Keratinocyte (primary cell): Measurements from ENCODE around the gene IPO11. TPM values are rescaled to one million over a fixed set of nuclear protein-coding genes. Genes with fewer than 3 reads are reported as not detected.
A peak's percentile ranks its signal among the peaks of the same experiment; 100 is the strongest.

ENCODE experiments used
- DNase-seq: peaks from one replicate; pipeline ENCODE4 v3.0.0-alpha.2; 2011; ENCODE audit warnings: low read depth, missing footprints, low spot score
- FAIRE-seq: peaks from 2 replicates; lab custom pipeline; 2011; peaks lifted over from hg19 to GRCh38; lab: Jason Lieb, UNC
- H2AFZ ChIP-seq: 2 replicates; pipeline ENCODE4 v1.6.0; 2012; ENCODE audit warnings: low read length, control low read depth, inconsistent platforms; ENCODE audit not compliant: control insufficient read depth
- H3K27ac ChIP-seq: 2 replicates; pipeline ENCODE4 v1.5.1; 2011; ENCODE audit warnings: low read length; ENCODE audit not compliant: control insufficient read depth, insufficient read depth
- H3K27me3 ChIP-seq: 3 replicates; pipeline ENCODE4 v1.6.0; 2011; ENCODE audit warnings: low read length; ENCODE audit not compliant: control insufficient read depth, insufficient read depth; ENCODE audit errors: extremely low read depth
- H3K36me3 ChIP-seq, 2 experiments: 2 replicates in 1 of 2; 3 replicates in 1 of 2; pipeline ENCODE4 v1.5.1; 2011; ENCODE audit warnings: low read length in 2 of 2, mild to moderate bottlenecking in 1 of 2; ENCODE audit not compliant: control insufficient read depth in 2 of 2, insufficient read depth in 2 of 2; ENCODE audit errors: extremely low read depth in 1 of 2
- H3K4me1 ChIP-seq: 3 replicates; pipeline ENCODE4 v1.5.1; 2011; ENCODE audit warnings: low read length; ENCODE audit not compliant: control insufficient read depth, insufficient read depth; ENCODE audit errors: extremely low read depth
- H3K4me2 ChIP-seq: 3 replicates; pipeline ENCODE4 v1.6.0; 2011; ENCODE audit warnings: low read depth, low read length; ENCODE audit not compliant: control insufficient read depth, insufficient read depth; ENCODE audit errors: extremely low read depth
- H3K4me3 ChIP-seq, 3 experiments: fragments of 200-600 bp in 1 of 3; sonication (generic) in 1 of 3; 2 replicates in 2 of 3; 3 replicates in 1 of 3; pipeline ENCODE4 v1.5.1; 2011 to 2016; ENCODE audit warnings: low read length in 3 of 3, mild to moderate bottlenecking in 3 of 3, control low read depth in 2 of 3, inconsistent platforms in 1 of 3, low read depth in 1 of 3, mixed read lengths in 1 of 3, mixed run types in 1 of 3, moderate library complexity in 1 of 3; ENCODE audit not compliant: control insufficient read depth in 2 of 3, insufficient read depth in 2 of 3; ENCODE audit errors: extremely low read depth in 1 of 3
- H3K79me2 ChIP-seq: 2 replicates; pipeline ENCODE4 v1.6.0; 2012; ENCODE audit warnings: low read length; ENCODE audit not compliant: control insufficient read depth, insufficient read depth
- H3K9ac ChIP-seq: 3 replicates; pipeline ENCODE4 v1.6.0; 2011; ENCODE audit warnings: low read length; ENCODE audit not compliant: control insufficient read depth, insufficient read depth; ENCODE audit errors: extremely low read depth
- H3K9me1 ChIP-seq: 3 replicates; pipeline ENCODE4 v1.6.0; 2011; ENCODE audit warnings: low read length; ENCODE audit not compliant: control insufficient read depth, insufficient read depth; ENCODE audit errors: extremely low read depth
- H3K9me3 ChIP-seq: 2 replicates; pipeline ENCODE4 v1.5.1; 2012; ENCODE audit warnings: low read depth, low read length; ENCODE audit not compliant: control insufficient read depth
- H4K20me1 ChIP-seq: 3 replicates; pipeline ENCODE4 v1.6.0; 2011; ENCODE audit warnings: low read length; ENCODE audit not compliant: control insufficient read depth, insufficient read depth; ENCODE audit errors: extremely low read depth
- EZH2 ChIP-seq: IDR thresholded peaks from one replicate; pipeline ENCODE4 v1.6.1; 2012; ENCODE audit warnings: inconsistent platforms, mild to moderate bottlenecking, low read length, moderate library complexity
- dilution Hi-C: fragments of 300-500 bp; cut with MboI; formaldehyde crosslinking; loops from one replicate; pipeline ENCODE4 v1.7.0; 2020; ENCODE audit warnings: low sequenced_read_pairs; ENCODE audit not compliant: extremely low pct_ligation_motif_present
- polyA plus RNA-seq, 5 experiments: library from polyadenylated mRNA; depleted of rRNA in 3 of 5; stranded (reverse) in 3 of 5; stranded (forward) in 1 of 5; unstranded in 1 of 5; fragments of >200 nt; gene quantifications; 1 replicate in 1 of 5; 2 replicates in 3 of 5; 3 replicates in 1 of 5; pipeline versions ENCODE4 v1.2.1 to v1.2.3, GENCODE V29; 2011 to 2012; ENCODE audit warnings: missing spikeins in 2 of 5, low read depth in 1 of 5, low replicate concordance in 1 of 5
- TF ChIP-seq, protein P1 (sequence below), 3 experiments: IDR thresholded peaks in 1 of 3; conservative IDR thresholded peaks in 1 of 3; optimal IDR thresholded peaks in 1 of 3; 2 replicates in 2 of 3; 3 replicates in 1 of 3; pipeline versions ENCODE3 to v1.5.1; 2011; ENCODE audit warnings: low read length in 3 of 3, mild to moderate bottlenecking in 3 of 3, moderate library complexity in 2 of 3, control low read depth in 1 of 3, inconsistent platforms in 1 of 3; ENCODE audit not compliant: insufficient read depth in 2 of 3; ENCODE audit errors: extremely low read depth in 1 of 3

Gene IPO11
- polyA plus RNA-seq, 1 donor (not counting 4 experiments of a cell fraction or from before 2014, with no cell fraction given), result 34.7 TPM

DNA sequence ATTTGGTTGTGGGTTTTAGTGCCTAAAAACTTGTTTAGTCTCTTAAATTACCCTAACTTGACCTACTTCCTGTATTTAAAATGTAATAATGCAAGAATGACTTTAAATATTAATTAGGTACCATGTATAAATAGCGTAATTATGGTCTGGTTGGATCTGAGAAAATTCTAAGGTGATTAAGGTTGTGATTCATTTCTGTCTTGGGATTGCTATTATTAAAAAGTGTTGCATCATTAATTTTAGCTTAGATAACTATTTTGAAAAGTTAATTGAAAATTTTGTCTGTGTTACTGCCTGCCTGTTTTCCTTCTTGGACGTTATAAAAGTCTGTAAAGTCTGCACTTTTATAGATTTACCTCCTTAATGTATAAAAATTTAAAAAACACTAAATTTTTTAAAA, 177.8 kb downstream of the IPO11 start:
- Histone ChIP-seq H3K9me3 (no peaks in the 10 kb centered on the region), H3K4me1 (no peaks in the 10 kb centered on the region), H3K4me2 (no peak overlapping the region), H3K4me3 (no peak overlapping the region), H2AFZ (no peak overlapping the region), H3K79me2 (no peaks in the 10 kb centered on the region), H3K27ac (peak overlapping the region; percentile 30), H4K20me1 (no peaks in the 10 kb centered on the region), H3K9ac (no peak overlapping the region), H3K9me1 (no peaks in the 10 kb centered on the region), H3K36me3 (no peaks in the 10 kb centered on the region), H3K27me3 (no peaks in the 10 kb centered on the region)
- TF ChIP-seq, protein P1, sequence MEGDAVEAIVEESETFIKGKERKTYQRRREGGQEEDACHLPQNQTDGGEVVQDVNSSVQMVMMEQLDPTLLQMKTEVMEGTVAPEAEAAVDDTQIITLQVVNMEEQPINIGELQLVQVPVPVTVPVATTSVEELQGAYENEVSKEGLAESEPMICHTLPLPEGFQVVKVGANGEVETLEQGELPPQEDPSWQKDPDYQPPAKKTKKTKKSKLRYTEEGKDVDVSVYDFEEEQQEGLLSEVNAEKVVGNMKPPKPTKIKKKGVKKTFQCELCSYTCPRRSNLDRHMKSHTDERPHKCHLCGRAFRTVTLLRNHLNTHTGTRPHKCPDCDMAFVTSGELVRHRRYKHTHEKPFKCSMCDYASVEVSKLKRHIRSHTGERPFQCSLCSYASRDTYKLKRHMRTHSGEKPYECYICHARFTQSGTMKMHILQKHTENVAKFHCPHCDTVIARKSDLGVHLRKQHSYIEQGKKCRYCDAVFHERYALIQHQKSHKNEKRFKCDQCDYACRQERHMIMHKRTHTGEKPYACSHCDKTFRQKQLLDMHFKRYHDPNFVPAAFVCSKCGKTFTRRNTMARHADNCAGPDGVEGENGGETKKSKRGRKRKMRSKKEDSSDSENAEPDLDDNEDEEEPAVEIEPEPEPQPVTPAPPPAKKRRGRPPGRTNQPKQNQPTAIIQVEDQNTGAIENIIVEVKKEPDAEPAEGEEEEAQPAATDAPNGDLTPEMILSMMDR (optimal IDR thresholded peaks at IDR 0.05 in 1 of 3, IDR thresholded peaks at IDR 0.05 in 1 of 3, conservative IDR thresholded peaks at IDR 0.05 in 1 of 3; ENCODE audit: extremely low read depth in 1 of 3, insufficient read depth in 2 of 3, low read length in 3 of 3), result no peak
- no peak for TF ChIP-seq EZH2
- DNase-seq (no peak), FAIRE-seq (no peak)
- dilution Hi-C loops, result no loop called here

DNA sequence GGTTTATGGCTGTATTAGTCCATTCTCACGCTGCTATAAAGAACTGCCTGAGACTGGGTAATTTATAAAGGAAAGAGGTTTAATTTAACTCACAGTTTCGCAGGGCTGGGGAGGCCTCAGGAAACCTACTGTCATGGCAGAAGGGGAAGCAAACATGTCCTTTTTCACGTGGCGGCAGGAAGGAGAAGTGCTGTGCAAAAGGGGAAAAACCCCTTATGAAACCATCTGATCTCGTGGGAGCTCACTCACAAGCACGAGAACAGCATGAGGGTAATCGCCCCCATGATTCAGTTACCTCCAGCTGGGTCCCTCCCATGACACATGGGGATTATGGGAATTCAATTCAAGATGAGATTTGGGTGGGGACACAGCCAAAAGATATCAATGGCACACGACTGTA, 180.0 kb downstream of the IPO11 start:
- TF ChIP-seq, protein P1 (optimal IDR thresholded peaks at IDR 0.05 in 1 of 3, IDR thresholded peaks at IDR 0.05 in 1 of 3, conservative IDR thresholded peaks at IDR 0.05 in 1 of 3; ENCODE audit: extremely low read depth in 1 of 3, insufficient read depth in 2 of 3, low read length in 3 of 3), result no peak
- no peak for TF ChIP-seq EZH2
- H3K4me2 ChIP-seq, result no peak overlapping the region
- H3K4me3 ChIP-seq, result no peak overlapping the region
- DNase-seq (no peak), FAIRE-seq (no peak)
- H3K79me2 ChIP-seq, result no peaks in the 10 kb centered on the region
- H3K9ac ChIP-seq, result no peak overlapping the region
- no peaks in the 10 kb centered on the region for H3K27me3 ChIP-seq
- H3K4me1 ChIP-seq, result no peaks in the 10 kb centered on the region
- H3K36me3 ChIP-seq, result no peaks in the 10 kb centered on the region
- no peaks in the 10 kb centered on the region for H3K9me3 ChIP-seq
- no peak overlapping the region for H2AFZ ChIP-seq
- no peaks in the 10 kb centered on the region for H4K20me1 ChIP-seq
- no peak overlapping the region for H3K27ac ChIP-seq
- dilution Hi-C loops, result no loop called here
- no peaks in the 10 kb centered on the region for H3K9me1 ChIP-seq
